NCI-H2227 treated with DMSO at 0.1 percent for 48 hours (cell line): ENCODE data around the gene ANKRD40CL.
"Not testable (repeated sequence)": the region's sequence is repeated elsewhere in the genome, so short reads cannot be mapped to it uniquely, and the experiment has no call there.

Experiments
- DNase-seq: peaks from one replicate; lab custom pipeline; 2025; lab: John Stamatoyannopoulos, UW

ANKRD40CL gene

GRCh38 chr17:50767446-50767845 is at the start of gene ANKRD40CL:
Gene ANKRD40CL (minus strand): TSS chr17:50767518. CDS start chr17:50766913, 605 bp downstream.
- DNase-seq = no peak

- no peak for DNase-seq
Measured at GRCh38 chr17:50816271-50816670, 49.0 kb upstream of the ANKRD40CL start.

GRCh38 chr17:50815400-50815799 is 48.1 kb upstream of the ANKRD40CL start:
- no peak for DNase-seq

- DNase-seq = no peak
Measured at GRCh38 chr17:50813583-50813982, 46.3 kb upstream of the ANKRD40CL start.

- DNase-seq = no peak
Measured at GRCh38 chr17:50808888-50809287, 41.6 kb upstream of the ANKRD40CL start.

GRCh38 chr17:50808413-50808812 is 41.1 kb upstream of the ANKRD40CL start:
- no peak for DNase-seq

- DNase-seq = no peak
Measured at GRCh38 chr17:50807675-50808074, 40.4 kb upstream of the ANKRD40CL start.

GRCh38 chr17:50807009-50807408 is 39.7 kb upstream of the ANKRD40CL start:
- no peak for DNase-seq

- DNase-seq = no peak
Measured at GRCh38 chr17:50806141-50806643, 38.9 kb upstream of the ANKRD40CL start.

- no peak for DNase-seq
Measured at GRCh38 chr17:50805486-50805885, 38.2 kb upstream of the ANKRD40CL start.

GRCh38 chr17:50804749-50805475 is 37.6 kb upstream of the ANKRD40CL start:
- DNase-seq = not testable (repeated sequence)

- DNase-seq = no peak
Measured at GRCh38 chr17:50803676-50804075, 36.4 kb upstream of the ANKRD40CL start.

- DNase-seq = no peak
Measured at GRCh38 chr17:50802609-50803571, 35.6 kb upstream of the ANKRD40CL start.

GRCh38 chr17:50800196-50800700 is 32.9 kb upstream of the ANKRD40CL start:
- no peak for DNase-seq

GRCh38 chr17:50799582-50799981 is 32.3 kb upstream of the ANKRD40CL start:
- DNase-seq = no peak

GRCh38 chr17:50798424-50799288 is 31.3 kb upstream of the ANKRD40CL start:
- DNase-seq = no peak

GRCh38 chr17:50797135-50797810 is 30.0 kb upstream of the ANKRD40CL start:
- DNase-seq = no peak

GRCh38 chr17:50794361-50794760 is 27.0 kb upstream of the ANKRD40CL start:
- no peak for DNase-seq

- no peak for DNase-seq
Measured at GRCh38 chr17:50793007-50793406, 25.7 kb upstream of the ANKRD40CL start.

- no peak for DNase-seq
Measured at GRCh38 chr17:50792132-50792531, 24.8 kb upstream of the ANKRD40CL start.

- DNase-seq = no peak
Measured at GRCh38 chr17:50790618-50791017, 23.3 kb upstream of the ANKRD40CL start.
